ENCODE results near the gene NUB1. TPM values are rescaled to one million over a fixed set of nuclear protein-coding genes. Genes with fewer than 3 reads are reported as not detected.
"Not testable (repeated sequence)": the region's sequence is repeated elsewhere in the genome, so short reads cannot be mapped to it uniquely, and the experiment has no call there.

NUB1 gene
- polyA plus RNA-seq (ENCODE audit: low read depth in 6 of 6), result 10 to 100 TPM; 36.5 to 89.7 (median 71.1) TPM

- ATAC-seq (ENCODE audit: low read depth in 2 of 2) (peak; percentile 72 to 81), DNase-seq (peak; percentile 88)
- Mint-ChIP-seq H3K4me1 (peaks cover 17 to 36% (median 26%) of the 10 kb centered on the region in 3 donors), H3K36me3 (peaks cover 0 to 14% of the 10 kb centered on the region in 2 donors), H3K4me3 (peak within 1 kb of the TSS; percentile 78 to 97 (median 86)), H3K27ac (peak within 1 kb of the TSS; percentile 81 to 97 (median 90)), H3K9me3 (peaks cover 0 to 6% (median 3%) of the 10 kb centered on the region in 7 donors), H3K27me3 (no peaks in the 10 kb centered on the region)
Measured at GRCh38 chr7:151341357-151342101, at the start of gene NUB1. TSS of gene NUB1 (plus strand) at chr7:151341812. CDS start at chr7:151345350, 3,538 bp downstream.

GRCh38 chr7:151292850-151293249 lies 48.8 kb upstream of the NUB1 start:
- Mint-ChIP-seq H3K36me3 (no peaks in the 10 kb centered on the region), H3K4me1 (no peaks in the 10 kb centered on the region)
- no peak for ATAC-seq (ENCODE audit: low read depth in 2 of 2)

GRCh38 chr7:151296202-151296992 lies 45.2 kb upstream of the NUB1 start:
- DNase-seq (no peak), ATAC-seq (ENCODE audit: low read depth in 2 of 2) (no peak)
- H3K27ac Mint-ChIP-seq, result no peak overlapping the region
- peaks cover 0 to 6% (median 0%) of the 10 kb centered on the region in 3 donors for H3K4me1 Mint-ChIP-seq
- peaks cover 35 to 56% (median 55%) of the 10 kb centered on the region in 3 donors for H3K27me3 Mint-ChIP-seq
- H3K36me3 Mint-ChIP-seq, result no peaks in the 10 kb centered on the region
- H3K4me3 Mint-ChIP-seq, result no peak overlapping the region
- H3K9me3 Mint-ChIP-seq, result peaks cover 6 to 18% (median 11%) of the 10 kb centered on the region in 7 donors

More at GRCh38 chr7:151292850-151293249, 48.8 kb upstream of the NUB1 start:
- DNase-seq, result no peak
- Mint-ChIP-seq H3K27ac (no peak overlapping the region), H3K4me3 (no peak overlapping the region), H3K9me3 (peaks cover 6 to 17% (median 11%) of the 10 kb centered on the region in 7 donors), H3K27me3 (peaks cover 26 to 39% (median 36%) of the 10 kb centered on the region in 3 donors)

- no peaks in the 10 kb centered on the region for H3K36me3 Mint-ChIP-seq
- H3K4me1 Mint-ChIP-seq, result peaks cover 2 to 10% (median 3%) of the 10 kb centered on the region in 3 donors
- no peak for DNase-seq
- H3K4me3 Mint-ChIP-seq, result no peak overlapping the region
- H3K27ac Mint-ChIP-seq, result peak overlapping the region in 1 of 6 donors; percentile 20
- peaks cover 6 to 18% (median 11%) of the 10 kb centered on the region in 7 donors for H3K9me3 Mint-ChIP-seq
- ATAC-seq (ENCODE audit: low read depth in 2 of 2), result peak; percentile 45 to 63
- peaks cover 30 to 71% (median 57%) of the 10 kb centered on the region in 3 donors for H3K27me3 Mint-ChIP-seq
Measured at GRCh38 chr7:151298765-151299164, 42.8 kb upstream of the NUB1 start.

GRCh38 chr7:151299530-151299929 lies 42.1 kb upstream of the NUB1 start:
- Mint-ChIP-seq H3K4me1 (peaks cover 3 to 13% (median 7%) of the 10 kb centered on the region in 3 donors), H3K27me3 (peaks cover 24 to 71% (median 50%) of the 10 kb centered on the region in 3 donors), H3K4me3 (no peak overlapping the region), H3K36me3 (no peaks in the 10 kb centered on the region), H3K9me3 (peaks cover 6 to 18% (median 11%) of the 10 kb centered on the region in 7 donors), H3K27ac (no peak overlapping the region)
- ATAC-seq (ENCODE audit: low read depth in 2 of 2) (no peak), DNase-seq (no peak)

- peaks cover 23 to 71% (median 50%) of the 10 kb centered on the region in 3 donors for H3K27me3 Mint-ChIP-seq
- ATAC-seq (ENCODE audit: low read depth in 2 of 2) (no peak), DNase-seq (no peak)
- H3K27ac Mint-ChIP-seq, result no peak overlapping the region
- H3K36me3 Mint-ChIP-seq, result no peaks in the 10 kb centered on the region
- peaks cover 6 to 18% (median 11%) of the 10 kb centered on the region in 7 donors for H3K9me3 Mint-ChIP-seq
- H3K4me3 Mint-ChIP-seq, result no peak overlapping the region
- H3K4me1 Mint-ChIP-seq, result peaks cover 3 to 19% (median 12%) of the 10 kb centered on the region in 3 donors
Measured at GRCh38 chr7:151299940-151300645, 41.5 kb upstream of the NUB1 start.

- Mint-ChIP-seq H3K27ac (peak overlapping the region in 1 of 6 donors; percentile 92), H3K27me3 (peaks cover 32 to 74% (median 55%) of the 10 kb centered on the region in 3 donors), H3K9me3 (peaks cover 0 to 6% (median 0%) of the 10 kb centered on the region in 7 donors), H3K4me1 (peaks cover 3 to 22% (median 16%) of the 10 kb centered on the region in 3 donors), H3K36me3 (no peaks in the 10 kb centered on the region), H3K4me3 (no peak overlapping the region)
- DNase-seq (no peak), ATAC-seq (ENCODE audit: low read depth in 2 of 2) (no peak)
Measured at GRCh38 chr7:151301471-151302462, 39.8 kb upstream of the NUB1 start.

GRCh38 chr7:151304251-151304650 lies 37.4 kb upstream of the NUB1 start:
- H3K27me3 Mint-ChIP-seq, result peaks cover 36 to 77% (median 49%) of the 10 kb centered on the region in 3 donors

GRCh38 chr7:151304856-151305255 lies 36.8 kb upstream of the NUB1 start:
- Mint-ChIP-seq H3K36me3 (no peaks in the 10 kb centered on the region), H3K9me3 (no peaks in the 10 kb centered on the region), H3K27ac (no peak overlapping the region), H3K4me3 (peak overlapping the region in 3 of 8 donors; percentile 45 to 82 (median 61)), H3K27me3 (peaks cover 35 to 77% (median 49%) of the 10 kb centered on the region in 3 donors), H3K4me1 (peaks cover 3 to 16% (median 16%) of the 10 kb centered on the region in 3 donors)
- no peak for ATAC-seq (ENCODE audit: low read depth in 2 of 2)
- no peak for DNase-seq

More at GRCh38 chr7:151304251-151304650, 37.4 kb upstream of the NUB1 start:
- not testable (repeated sequence) for DNase-seq; H3K36me3 Mint-ChIP-seq; ATAC-seq (ENCODE audit: low read depth in 2 of 2); H3K9me3 Mint-ChIP-seq
- Mint-ChIP-seq H3K4me1 (peaks cover 3 to 21% (median 16%) of the 10 kb centered on the region in 3 donors), H3K4me3 (peak overlapping the region in 4 of 8 donors; percentile 9 to 61 (median 22)), H3K27ac (peak overlapping the region in 1 of 6 donors; percentile 74)

GRCh38 chr7:151306374-151306773 lies 35.2 kb upstream of the NUB1 start:
- no peak for ATAC-seq (ENCODE audit: low read depth in 2 of 2)
- Mint-ChIP-seq H3K4me1 (peaks cover 3 to 16% (median 16%) of the 10 kb centered on the region in 3 donors), H3K27ac (peak overlapping the region in 1 of 6 donors; percentile 4), H3K9me3 (peaks cover 0 to 4% (median 0%) of the 10 kb centered on the region in 7 donors), H3K27me3 (peaks cover 29 to 68% (median 40%) of the 10 kb centered on the region in 3 donors), H3K36me3 (no peaks in the 10 kb centered on the region), H3K4me3 (no peak overlapping the region)
- no peak for DNase-seq

- Mint-ChIP-seq H3K36me3 (no peaks in the 10 kb centered on the region), H3K27me3 (peaks cover 25 to 63% (median 35%) of the 10 kb centered on the region in 3 donors), H3K27ac (no peak overlapping the region), H3K9me3 (peaks cover 0 to 5% (median 0%) of the 10 kb centered on the region in 7 donors), H3K4me3 (no peak overlapping the region), H3K4me1 (peaks cover 3 to 16% (median 16%) of the 10 kb centered on the region in 3 donors)
- DNase-seq, result no peak
- ATAC-seq (ENCODE audit: low read depth in 2 of 2), result no peak
Measured at GRCh38 chr7:151306860-151307259, 34.8 kb upstream of the NUB1 start.

GRCh38 chr7:151307536-151307935 lies 34.1 kb upstream of the NUB1 start:
- H3K9me3 Mint-ChIP-seq, result peaks cover 0 to 5% (median 0%) of the 10 kb centered on the region in 7 donors
- no peaks in the 10 kb centered on the region for H3K36me3 Mint-ChIP-seq
- peaks cover 23 to 57% (median 29%) of the 10 kb centered on the region in 3 donors for H3K27me3 Mint-ChIP-seq
- H3K4me1 Mint-ChIP-seq, result peaks cover 3 to 16% (median 16%) of the 10 kb centered on the region in 3 donors
- no peak overlapping the region for H3K4me3 Mint-ChIP-seq
- no peak overlapping the region for H3K27ac Mint-ChIP-seq
- ATAC-seq (ENCODE audit: low read depth in 2 of 2) (no peak), DNase-seq (no peak)
